Right lobe of liver (tissue), 4 donors: Measurements from ENCODE around the gene CCT5.

Experiments
- CTCF ChIP-seq, 4 donors: fragments of 200-600 bp in 3 of 4; fragments of 450-650 bp in 1 of 4; IDR thresholded peaks; one replicate each; pipeline versions ENCODE4 v1.5.1 to v1.8.0; 2016 to 2022; ENCODE audit warnings: antibody characterized with exemption in 4 of 4, mild to moderate bottlenecking in 2 of 4
- POLR2A ChIP-seq: fragments of 450-650 bp; IDR thresholded peaks from one replicate; pipeline ENCODE4 v1.6.1; 2017; ENCODE audit warnings: antibody characterized with exemption, mild to moderate bottlenecking
- donor health status: DM: no; HTN: no; CAD: no.
- donor health status: DM: no; HTN: no; CAD: no.
- donor health status: DM: no; HTN: yes; CAD: no.

- TF ChIP-seq CTCF (IDR thresholded peaks at IDR 0.05) (no peak), POLR2A (no peak)
Observed at GRCh38 chr5:10257870-10258269, 7.8 kb downstream of the CCT5 start.
